Retina (tissue), 1 donor: ENCODE data around the gene TMX2.
"Not testable (repeated sequence)": the region's sequence is repeated elsewhere in the genome, so short reads cannot be mapped to it uniquely, and the experiment has no call there.

Experiments
- DNase-seq: peaks from one replicate; pipeline ENCODE4 v3.0.0-alpha.2; 2016

The TMX2 gene

GRCh38 chr11:57712256-57713150, at the start of gene TMX2:
TMX2 (plus strand) TSS chr11:57712593; CDS start chr11:57712619, 26 bp downstream.
- DNase-seq = peak; percentile 92

- no peak for DNase-seq
These were observed 49.5 kb upstream of the TMX2 start for GRCh38 chr11:57662893-57663292.

- DNase-seq = no peak
These were observed 48.4 kb upstream of the TMX2 start for GRCh38 chr11:57663975-57664374.

- peak; percentile 99 for DNase-seq
These were observed 45.2 kb upstream of the TMX2 start for GRCh38 chr11:57667117-57667735.

GRCh38 chr11:57667736-57668433, 44.5 kb upstream of the TMX2 start, which contains the start of gene ZDHHC5:
ZDHHC5 (plus strand) TSS chr11:57668114; CDS start chr11:57673091, 4,977 bp downstream.
- peak; percentile 100 for DNase-seq

GRCh38 chr11:57668434-57668782, 44.0 kb upstream of the TMX2 start:
- DNase-seq = no peak

GRCh38 chr11:57674251-57674650, 38.1 kb upstream of the TMX2 start:
- no peak for DNase-seq

- no peak for DNase-seq
These were observed 37.0 kb upstream of the TMX2 start for GRCh38 chr11:57675176-57675941.

GRCh38 chr11:57679396-57679795, 33.0 kb upstream of the TMX2 start:
- DNase-seq = no peak

- DNase-seq = no peak
These were observed 31.9 kb upstream of the TMX2 start for GRCh38 chr11:57680552-57680874.

GRCh38 chr11:57681168-57681567, 31.2 kb upstream of the TMX2 start:
- DNase-seq = no peak

GRCh38 chr11:57690474-57690873, 21.9 kb upstream of the TMX2 start:
- not testable (repeated sequence) for DNase-seq

GRCh38 chr11:57698843-57699365, 13.5 kb upstream of the TMX2 start:
- DNase-seq = no peak

GRCh38 chr11:57699813-57700212, 12.6 kb upstream of the TMX2 start:
- DNase-seq = no peak

GRCh38 chr11:57700425-57700824, 12.0 kb upstream of the TMX2 start:
- DNase-seq = no peak

GRCh38 chr11:57703341-57703740, 9.1 kb upstream of the TMX2 start:
- no peak for DNase-seq

- DNase-seq = no peak
These were observed 7.5 kb upstream of the TMX2 start for GRCh38 chr11:57704932-57705331.

GRCh38 chr11:57705432-57705831, 7.0 kb upstream of the TMX2 start:
- not testable (repeated sequence) for DNase-seq

GRCh38 chr11:57709802-57710367, 2.5 kb upstream of the TMX2 start:
- DNase-seq = no peak

GRCh38 chr11:57711414-57712255, 758 bp upstream of the TMX2 start, which contains the start of gene MED19:
MED19 (minus strand) TSS chr11:57712215; CDS start chr11:57712179, 36 bp downstream.
- peak; percentile 93 for DNase-seq

- no peak for DNase-seq
These were observed 1.4 kb downstream of the TMX2 start for GRCh38 chr11:57713835-57714234.
